HEK293 (cell line): Measurements from ENCODE around the gene ATF1.

Experiments
- ATF2 ChIP-seq: fragments of 450-650 bp; formaldehyde crosslinking; IDR thresholded peaks from 2 replicates; pipeline ENCODE4 v1.5.1; 2016; ENCODE audit warnings: missing biosample characterization, missing genetic modification characterization, low read depth
- BCL6B ChIP-seq: fragments of 450-650 bp; formaldehyde crosslinking; IDR thresholded peaks from 2 replicates; pipeline ENCODE4 v1.5.1; 2017; ENCODE audit warnings: missing biosample characterization, missing genetic modification characterization
- CTCF ChIP-seq: fragments of 450-650 bp; formaldehyde crosslinking; IDR thresholded peaks from 2 replicates; pipeline ENCODE4 v1.5.1; 2016; ENCODE audit warnings: missing biosample characterization, missing genetic modification characterization
- PATZ1 ChIP-seq: fragments of 450-650 bp; formaldehyde crosslinking; IDR thresholded peaks from 2 replicates; pipeline ENCODE4 v1.5.1; 2016; ENCODE audit warnings: missing biosample characterization, missing genetic modification characterization
- ZBTB21 ChIP-seq: fragments of 450-650 bp; formaldehyde crosslinking; IDR thresholded peaks from 2 replicates; pipeline ENCODE4 v1.5.1; 2017; ENCODE audit warnings: missing biosample characterization, missing genetic modification characterization
- ZNF133 ChIP-seq: fragments of 450-650 bp; formaldehyde crosslinking; IDR thresholded peaks from 2 replicates; pipeline ENCODE4 v1.5.1; 2016; ENCODE audit warnings: missing biosample characterization, missing genetic modification characterization
- ZNF146 ChIP-seq: fragments of 450-650 bp; formaldehyde crosslinking; IDR thresholded peaks from 2 replicates; pipeline ENCODE4 v1.5.1; 2016; ENCODE audit warnings: missing biosample characterization, missing genetic modification characterization
- ZNF155 ChIP-seq: fragments of 450-650 bp; formaldehyde crosslinking; IDR thresholded peaks from 2 replicates; pipeline ENCODE4 v1.5.1; 2016; ENCODE audit warnings: missing biosample characterization, missing genetic modification characterization
- ZNF391 ChIP-seq: fragments of 450-650 bp; formaldehyde crosslinking; IDR thresholded peaks from 2 replicates; pipeline ENCODE4 v1.5.1; 2016; ENCODE audit warnings: low read depth, missing biosample characterization, missing genetic modification characterization, borderline replicate concordance
- ZNF707 ChIP-seq: fragments of 450-650 bp; formaldehyde crosslinking; IDR thresholded peaks from 2 replicates; pipeline ENCODE4 v1.5.1; 2016; ENCODE audit warnings: missing biosample characterization, missing genetic modification characterization
- ZNF776 ChIP-seq: fragments of 450-650 bp; formaldehyde crosslinking; IDR thresholded peaks from 2 replicates; pipeline ENCODE4 v1.5.0; 2017; ENCODE audit warnings: missing biosample characterization, missing genetic modification characterization, borderline replicate concordance
- ZNF777 ChIP-seq: fragments of 450-650 bp; formaldehyde crosslinking; IDR thresholded peaks from 2 replicates; pipeline ENCODE4 v1.5.1; 2017; ENCODE audit warnings: missing biosample characterization, missing genetic modification characterization, borderline replicate concordance

GRCh38 chr12:50768391-50768790 lies 4.5 kb downstream of the ATF1 start:
- TF ChIP-seq CTCF (tag by site-specific recombination) (no peak), PATZ1 (tag by site-specific recombination) (no peak), ZNF777 (tag by site-specific recombination) (no peak), ZBTB21 (tag by site-specific recombination) (no peak), ZNF133 (tag by site-specific recombination) (no peak), ZNF707 (no peak), ZNF776 (tag by site-specific recombination) (no peak), ZNF146 (tag by site-specific recombination) (no peak), ZNF391 (tag by site-specific recombination) (no peak), ATF2 (no peak), BCL6B (tag by site-specific recombination) (no peak), ZNF155 (tag by site-specific recombination) (no peak)
